HL-60 (cell line): ENCODE data around the gene CSN3.

ENCODE experiments used
- CTCF ChIP-seq: IDR thresholded peaks from one replicate; pipeline ENCODE4 v1.5.1; 2011; ENCODE audit warnings: low read length, control low read depth, inconsistent platforms; ENCODE audit not compliant: insufficient read depth
- POLR2AphosphoS5 ChIP-seq: IDR thresholded peaks from 2 replicates; pipeline ENCODE4 v1.6.1; 2012; ENCODE audit warnings: low read depth
- REST ChIP-seq: IDR thresholded peaks from 2 replicates; pipeline ENCODE4 v1.6.1; 2012; ENCODE audit warnings: low read depth; ENCODE audit not compliant: insufficient replicate concordance
- SPI1 ChIP-seq: IDR thresholded peaks from 2 replicates; pipeline ENCODE4 v1.6.1; 2012; ENCODE audit warnings: low read depth, mild to moderate bottlenecking, borderline replicate concordance

- TF ChIP-seq POLR2AphosphoS5: no peak
- TF ChIP-seq CTCF: no peak
- TF ChIP-seq REST: no peak
- TF ChIP-seq SPI1: no peak
Observed at GRCh38 chr4:70195425-70195824, 47.0 kb upstream of the CSN3 start, which contains the start of gene ODAM.
